Measurements from ENCODE around the gene CFAP210.

Gene CFAP210

GRCh38 chr2:169709331-169709730 is 15.1 kb upstream of the CFAP210 start:
- Histone ChIP-seq H3K9ac (ENCODE audit: low read length) (no peak overlapping the region), H3K4me2 (ENCODE audit: low read length) (no peak overlapping the region), H3K4me3 (ENCODE audit: low read length) (no peak overlapping the region), H3K9me3 (ENCODE audit: insufficient read depth, low read length) (no peaks in the 10 kb centered on the region), H3K27ac (ENCODE audit: low read length) (no peak overlapping the region), H4K20me1 (ENCODE audit: insufficient read depth, low read length) (no peaks in the 10 kb centered on the region), H3K79me2 (ENCODE audit: low read length) (no peaks in the 10 kb centered on the region), H3K36me3 (replicated peaks; ENCODE audit: low read depth, low read length) (no peaks in the 10 kb centered on the region), H3K4me1 (ENCODE audit: low read length) (no peaks in the 10 kb centered on the region), H2AFZ (ENCODE audit: low read depth, low read length) (no peak overlapping the region), H3K27me3 (ENCODE audit: low read depth, low read length) (no peaks in the 10 kb centered on the region)
- TF ChIP-seq EZH2phosphoT487 (IDR thresholded peaks at IDR 0.05; ENCODE audit: low read depth) (no peak), CTCF (IDR thresholded peaks at IDR 0.05; ENCODE audit: low read depth, low read length) (no peak)

- TF ChIP-seq EZH2phosphoT487 (IDR thresholded peaks at IDR 0.05; ENCODE audit: low read depth), result no peak
- TF ChIP-seq CTCF (IDR thresholded peaks at IDR 0.05; ENCODE audit: low read depth, low read length), result no peak
- no peaks in the 10 kb centered on the region for H3K79me2 ChIP-seq (ENCODE audit: low read length)
- H3K27ac ChIP-seq (ENCODE audit: low read length), result no peak overlapping the region
- no peaks in the 10 kb centered on the region for H3K27me3 ChIP-seq (ENCODE audit: low read depth, low read length)
- no peak overlapping the region for H3K4me2 ChIP-seq (ENCODE audit: low read length)
- H3K36me3 ChIP-seq (replicated peaks; ENCODE audit: low read depth, low read length), result peaks cover 3% of the 10 kb centered on the region
- H3K9me3 ChIP-seq (ENCODE audit: insufficient read depth, low read length), result no peaks in the 10 kb centered on the region
- H4K20me1 ChIP-seq (ENCODE audit: insufficient read depth, low read length), result no peaks in the 10 kb centered on the region
- no peaks in the 10 kb centered on the region for H3K4me1 ChIP-seq (ENCODE audit: low read length)
- no peak overlapping the region for H2AFZ ChIP-seq (ENCODE audit: low read depth, low read length)
- no peak overlapping the region for H3K4me3 ChIP-seq (ENCODE audit: low read length)
- H3K9ac ChIP-seq (ENCODE audit: low read length), result no peak overlapping the region
These were observed 13.4 kb upstream of the CFAP210 start for GRCh38 chr2:169707626-169708025.

DNA sequence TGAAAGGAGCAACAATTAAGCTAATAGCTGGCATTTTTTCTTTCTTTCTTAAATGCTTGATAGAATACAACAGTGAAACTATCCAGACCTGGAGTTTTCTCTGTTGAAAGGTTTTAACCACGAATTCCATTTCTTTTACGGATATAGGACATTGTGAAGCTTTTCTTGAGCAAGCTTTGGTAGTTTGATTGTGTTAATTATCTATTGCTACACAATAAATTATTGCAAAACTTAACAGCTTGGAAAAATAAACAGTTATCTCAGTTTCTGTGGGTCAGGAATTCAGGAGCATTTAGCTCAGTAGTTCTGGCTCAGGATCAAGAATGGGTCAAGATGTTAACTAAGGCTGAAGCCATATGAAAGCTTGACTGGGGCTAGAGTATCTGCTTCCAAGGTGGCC is 11.7 kb upstream of the CFAP210 start:
- H3K27me3 ChIP-seq (ENCODE audit: low read depth, low read length), result no peaks in the 10 kb centered on the region
- no peak overlapping the region for H3K9ac ChIP-seq (ENCODE audit: low read length)
- no peaks in the 10 kb centered on the region for H3K4me1 ChIP-seq (ENCODE audit: low read length)
- peaks cover 3% of the 10 kb centered on the region for H3K36me3 ChIP-seq (replicated peaks; ENCODE audit: low read depth, low read length)
- H3K79me2 ChIP-seq (ENCODE audit: low read length), result no peaks in the 10 kb centered on the region
- no peak overlapping the region for H3K4me3 ChIP-seq (ENCODE audit: low read length)
- no peaks in the 10 kb centered on the region for H3K9me3 ChIP-seq (ENCODE audit: insufficient read depth, low read length)
- no peak overlapping the region for H3K27ac ChIP-seq (ENCODE audit: low read length)
- H2AFZ ChIP-seq (ENCODE audit: low read depth, low read length), result no peak overlapping the region
- no peak overlapping the region for H3K4me2 ChIP-seq (ENCODE audit: low read length)
- TF ChIP-seq EZH2phosphoT487 (IDR thresholded peaks at IDR 0.05; ENCODE audit: low read depth) (no peak), CTCF (IDR thresholded peaks at IDR 0.05; ENCODE audit: low read depth, low read length) (no peak)
- H4K20me1 ChIP-seq (ENCODE audit: insufficient read depth, low read length), result no peaks in the 10 kb centered on the region

GRCh38 chr2:169704160-169704708 is 10.0 kb upstream of the CFAP210 start:
- Histone ChIP-seq H2AFZ (ENCODE audit: low read depth, low read length) (no peak overlapping the region), H3K9ac (ENCODE audit: low read length) (no peak overlapping the region), H3K4me2 (ENCODE audit: low read length) (no peak overlapping the region), H3K9me3 (ENCODE audit: insufficient read depth, low read length) (no peaks in the 10 kb centered on the region), H3K36me3 (replicated peaks; ENCODE audit: low read depth, low read length) (peaks cover 3% of the 10 kb centered on the region), H3K27ac (ENCODE audit: low read length) (no peak overlapping the region), H3K27me3 (ENCODE audit: low read depth, low read length) (no peaks in the 10 kb centered on the region), H4K20me1 (ENCODE audit: insufficient read depth, low read length) (no peaks in the 10 kb centered on the region), H3K4me3 (ENCODE audit: low read length) (no peak overlapping the region), H3K4me1 (ENCODE audit: low read length) (no peaks in the 10 kb centered on the region), H3K79me2 (ENCODE audit: low read length) (no peaks in the 10 kb centered on the region)
- TF ChIP-seq CTCF (IDR thresholded peaks at IDR 0.05; ENCODE audit: low read depth, low read length), result no peak
- no peak for TF ChIP-seq EZH2phosphoT487 (IDR thresholded peaks at IDR 0.05; ENCODE audit: low read depth)
